ENCODE results near the gene C1orf198. TPM values are rescaled to one million over a fixed set of nuclear protein-coding genes. Genes with fewer than 3 reads are reported as not detected.

C1orf198 gene
- total RNA-seq, 6 experiments from 2014 or later = 72.4 to 118 (median 88.4) TPM

- Mint-ChIP-seq H3K27me3 (ENCODE audit: insufficient read depth) (peaks cover 2% of the 10 kb centered on the region), H3K4me3 (no peak overlapping the region), H3K36me3 (ENCODE audit: low read depth) (peaks cover 10% of the 10 kb centered on the region), H3K9me3 (no peaks in the 10 kb centered on the region), H3K4me1 (ENCODE audit: low read depth) (peaks cover 34% of the 10 kb centered on the region), H3K27ac (no peak overlapping the region)
- no peak for DNase-seq
- TF ChIP-seq CTCF (IDR thresholded peaks at IDR 0.05) = no peak
Measured at GRCh38 chr1:230870916-230871315, 2.6 kb upstream of the C1orf198 start.

GRCh38 chr1:230869500-230869899 lies 1.2 kb upstream of the C1orf198 start:
- H3K36me3 Mint-ChIP-seq (ENCODE audit: low read depth) = peaks cover 21% of the 10 kb centered on the region
- peak; percentile 61 for DNase-seq
- no peak for TF ChIP-seq CTCF (IDR thresholded peaks at IDR 0.05)
- H3K9me3 Mint-ChIP-seq = no peaks in the 10 kb centered on the region
- peaks cover 2% of the 10 kb centered on the region; the same call in 1 of the 2 replicates for H3K27me3 Mint-ChIP-seq (ENCODE audit: insufficient read depth)
- H3K4me1 Mint-ChIP-seq (ENCODE audit: low read depth) = peaks cover 38% of the 10 kb centered on the region
- H3K4me3 Mint-ChIP-seq = peak overlapping the region; percentile 87
- peak overlapping the region; percentile 93 for H3K27ac Mint-ChIP-seq

DNA sequence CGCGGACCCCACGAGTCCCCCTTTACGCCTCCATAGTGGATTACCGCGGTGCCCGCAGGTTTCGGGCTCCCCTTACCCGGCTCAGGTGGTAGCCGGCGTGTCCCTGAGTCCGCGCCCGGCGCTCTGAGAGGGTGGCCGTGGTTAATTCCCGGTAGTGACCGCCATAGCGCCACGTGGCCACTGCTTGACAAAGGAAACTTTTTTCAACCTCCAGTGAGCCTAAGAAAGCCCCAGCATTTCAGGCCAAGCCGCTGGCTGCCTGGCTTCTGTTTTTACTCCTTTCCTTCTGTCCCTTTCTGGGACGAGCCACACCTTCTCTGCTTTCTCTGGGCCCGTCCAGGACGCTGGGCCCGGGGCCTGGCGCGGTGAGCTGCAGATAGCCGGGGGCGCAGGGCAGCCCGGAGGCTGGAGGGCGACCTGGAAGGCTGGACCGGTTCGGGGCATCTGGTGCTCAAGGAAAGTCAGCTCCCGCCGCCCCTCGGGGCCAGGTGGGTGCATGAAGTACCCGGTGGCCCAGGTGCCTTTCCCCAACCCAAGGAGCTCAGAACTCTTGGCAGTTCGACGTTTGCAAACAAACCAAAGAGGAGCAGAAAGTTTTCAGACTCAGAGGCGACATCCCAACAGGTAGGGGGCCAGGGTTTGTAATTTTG lies 540 bp upstream of the C1orf198 start:
- Mint-ChIP-seq H3K9me3 (no peaks in the 10 kb centered on the region), H3K4me3 (peak overlapping the region; percentile 87), H3K4me1 (ENCODE audit: low read depth) (peaks cover 45% of the 10 kb centered on the region), H3K27me3 (ENCODE audit: insufficient read depth) (peaks cover 2% of the 10 kb centered on the region; the same call in 1 of the 2 replicates), H3K36me3 (ENCODE audit: low read depth) (peaks cover 27% of the 10 kb centered on the region), H3K27ac (peak overlapping the region; percentile 93)
- TF ChIP-seq CTCF (IDR thresholded peaks at IDR 0.05) = no peak
- peak; percentile 23 for DNase-seq

DNA sequence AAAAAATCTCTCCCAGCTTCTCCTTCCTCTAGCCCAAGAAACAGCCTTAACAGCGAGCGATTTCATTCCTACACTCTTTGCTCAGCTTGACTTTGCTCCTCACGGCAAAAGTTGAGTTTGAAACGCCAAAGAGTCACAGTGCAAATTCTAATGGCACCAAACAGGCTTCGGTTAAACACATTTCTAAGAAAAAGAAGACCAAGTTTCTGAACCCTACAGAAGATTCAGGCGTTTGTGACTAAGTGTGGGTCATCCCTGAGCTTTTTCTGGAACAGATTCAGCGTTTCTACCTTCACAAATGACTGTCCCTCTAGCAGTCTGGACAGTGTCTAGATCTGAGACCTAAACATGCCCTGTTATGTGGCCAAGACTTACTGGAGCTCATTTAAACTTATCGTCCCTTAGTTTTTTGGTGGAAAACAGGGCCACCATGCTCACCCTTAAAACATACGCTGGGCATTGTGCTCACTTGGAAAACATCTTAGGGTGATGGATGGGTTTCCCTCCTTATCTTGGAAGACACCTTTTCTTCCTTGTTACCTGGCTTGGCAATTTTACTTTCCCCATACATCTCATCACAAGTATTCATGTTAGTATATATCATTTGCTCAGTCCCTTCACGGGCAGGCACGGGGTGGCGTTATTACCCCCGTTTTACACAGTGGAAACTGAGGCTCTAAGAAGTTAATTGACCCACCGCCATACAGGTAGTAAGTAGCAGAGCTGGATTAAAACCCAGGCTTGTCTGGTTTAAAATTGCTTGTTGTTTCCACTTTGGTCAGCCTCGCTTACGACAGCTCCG lies 1.0 kb downstream of the C1orf198 start:
- TF ChIP-seq CTCF (IDR thresholded peaks at IDR 0.05) = no peak
- peaks cover 2% of the 10 kb centered on the region; the same call in 1 of the 2 replicates for H3K27me3 Mint-ChIP-seq (ENCODE audit: insufficient read depth)
- H3K27ac Mint-ChIP-seq = peak overlapping the region; percentile 86
- peak; percentile 26 for DNase-seq
- peaks cover 34% of the 10 kb centered on the region for H3K36me3 Mint-ChIP-seq (ENCODE audit: low read depth)
- peak overlapping the region; percentile 93 for H3K4me3 Mint-ChIP-seq
- no peaks in the 10 kb centered on the region for H3K9me3 Mint-ChIP-seq
- H3K4me1 Mint-ChIP-seq (ENCODE audit: low read depth) = peaks cover 60% of the 10 kb centered on the region

DNA sequence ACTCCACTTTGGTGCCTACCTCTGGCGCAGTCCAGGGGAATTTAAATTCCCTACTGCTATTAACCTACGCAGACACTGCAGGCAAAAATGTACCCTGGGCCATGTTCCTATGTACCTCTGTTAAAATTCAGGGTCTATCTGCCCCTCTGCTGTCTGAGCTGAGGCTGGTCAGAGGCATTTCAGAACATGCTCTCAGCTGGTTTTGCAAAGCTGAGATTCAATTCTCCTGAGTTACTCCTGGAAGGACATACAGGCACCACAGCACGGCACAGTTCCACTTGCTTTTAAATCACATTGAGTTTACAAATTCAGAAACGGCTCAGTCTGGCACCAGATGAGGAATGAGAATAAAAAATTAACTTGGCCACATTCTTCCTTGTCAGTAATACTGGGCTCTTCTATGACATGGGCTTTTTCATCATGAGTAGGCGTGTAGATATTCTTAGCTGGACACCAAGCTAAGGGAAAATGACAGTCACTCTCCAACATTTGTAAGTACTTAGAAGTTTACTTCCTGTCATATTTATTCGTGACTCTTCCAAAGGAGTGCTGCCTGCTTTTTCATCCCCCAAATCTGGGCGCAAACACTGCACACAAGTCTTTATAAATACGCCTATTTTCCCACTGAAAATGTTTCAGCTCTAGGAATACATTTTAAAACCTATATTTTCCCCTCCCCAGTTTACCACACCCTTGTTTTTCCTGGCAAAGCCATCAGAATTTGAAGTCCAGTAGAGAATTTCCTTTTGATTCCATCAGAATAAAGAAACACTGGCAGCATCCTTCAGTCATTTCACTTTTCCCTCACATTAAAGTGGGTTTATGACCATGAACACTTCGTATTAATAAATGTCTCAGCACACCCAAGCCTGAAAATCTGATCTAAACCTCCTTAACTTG lies 1.9 kb downstream of the C1orf198 start:
- H3K27me3 Mint-ChIP-seq (ENCODE audit: insufficient read depth) = peaks cover 2% of the 10 kb centered on the region; the same call in 1 of the 2 replicates
- no peaks in the 10 kb centered on the region for H3K9me3 Mint-ChIP-seq
- TF ChIP-seq CTCF (IDR thresholded peaks at IDR 0.05) = no peak
- peaks cover 42% of the 10 kb centered on the region for H3K36me3 Mint-ChIP-seq (ENCODE audit: low read depth)
- DNase-seq = peak; percentile 60
- peak overlapping the region; percentile 93 for H3K4me3 Mint-ChIP-seq
- H3K27ac Mint-ChIP-seq = peak overlapping the region; percentile 86
- peaks cover 69% of the 10 kb centered on the region for H3K4me1 Mint-ChIP-seq (ENCODE audit: low read depth)
